Osteoblast (primary cell): ENCODE data around the gene SMYD1. TPM values are rescaled to one million over a fixed set of nuclear protein-coding genes. Genes with fewer than 3 reads are reported as not detected.

ENCODE experiments used
- DNase-seq: peaks from one replicate; pipeline ENCODE4 v3.0.0; 2011; ENCODE audit warnings: low spot score, mixed read lengths; ENCODE audit not compliant: insufficient read length; ENCODE audit errors: missing footprints
- H2AFZ ChIP-seq: 2 replicates; pipeline ENCODE4 v1.6.0; 2011; ENCODE audit warnings: mild to moderate bottlenecking, low read length
- H3K27ac ChIP-seq: 2 replicates; pipeline ENCODE4 v1.5.1; 2011; ENCODE audit warnings: mild to moderate bottlenecking, low read depth, low read length, moderate library complexity
- H3K27me3 ChIP-seq: 2 replicates; pipeline ENCODE4 v1.6.0; 2012; ENCODE audit warnings: mild to moderate bottlenecking, control low read depth, inconsistent platforms, low read length, moderate library complexity; ENCODE audit not compliant: insufficient read depth
- H3K36me3 ChIP-seq: 2 replicates; pipeline ENCODE4 v1.5.1; 2011; ENCODE audit warnings: mild to moderate bottlenecking, low read length, control low read depth, moderate library complexity; ENCODE audit not compliant: insufficient read depth
- H3K4me1 ChIP-seq: 2 replicates; pipeline ENCODE4 v1.5.1; 2011; ENCODE audit warnings: mild to moderate bottlenecking, low read length, control low read depth, moderate library complexity; ENCODE audit not compliant: insufficient read depth
- H3K4me2 ChIP-seq: 2 replicates; pipeline ENCODE4 v1.6.0; 2011; ENCODE audit warnings: mild to moderate bottlenecking, low read length; ENCODE audit not compliant: insufficient read depth
- H3K4me3 ChIP-seq: fragments of 200-600 bp; sonication (generic); 3 replicates; pipeline ENCODE4 v1.5.1; 2012; ENCODE audit warnings: mild to moderate bottlenecking, low read length, inconsistent platforms; ENCODE audit not compliant: insufficient read depth
- H3K79me2 ChIP-seq: 2 replicates; pipeline ENCODE4 v1.6.0; 2012; ENCODE audit warnings: mild to moderate bottlenecking, low read length, control low read depth, inconsistent platforms; ENCODE audit not compliant: insufficient read depth
- H3K9me3 ChIP-seq: 2 replicates; pipeline ENCODE4 v1.5.1; 2011; ENCODE audit warnings: low read depth, low read length, control low read depth
- H4K20me1 ChIP-seq: 2 replicates; pipeline ENCODE4 v1.6.0; 2012; ENCODE audit warnings: mild to moderate bottlenecking, low read length, control low read depth; ENCODE audit not compliant: insufficient read depth
- total RNA-seq: library from RNA; depleted of rRNA; stranded (reverse); fragments of >200 nt; gene quantifications from 2 replicates; pipeline ENCODE4 v1.2.3, GENCODE V29; 2012
- TF ChIP-seq, protein P1 (sequence below): IDR thresholded peaks from 2 replicates; pipeline ENCODE4 v1.5.1; 2011; ENCODE audit warnings: mild to moderate bottlenecking, low read depth, low read length, moderate library complexity; ENCODE audit errors: extremely low read depth

SMYD1 gene
- total RNA-seq, 1 donor = not detected

- TF ChIP-seq, protein P1, sequence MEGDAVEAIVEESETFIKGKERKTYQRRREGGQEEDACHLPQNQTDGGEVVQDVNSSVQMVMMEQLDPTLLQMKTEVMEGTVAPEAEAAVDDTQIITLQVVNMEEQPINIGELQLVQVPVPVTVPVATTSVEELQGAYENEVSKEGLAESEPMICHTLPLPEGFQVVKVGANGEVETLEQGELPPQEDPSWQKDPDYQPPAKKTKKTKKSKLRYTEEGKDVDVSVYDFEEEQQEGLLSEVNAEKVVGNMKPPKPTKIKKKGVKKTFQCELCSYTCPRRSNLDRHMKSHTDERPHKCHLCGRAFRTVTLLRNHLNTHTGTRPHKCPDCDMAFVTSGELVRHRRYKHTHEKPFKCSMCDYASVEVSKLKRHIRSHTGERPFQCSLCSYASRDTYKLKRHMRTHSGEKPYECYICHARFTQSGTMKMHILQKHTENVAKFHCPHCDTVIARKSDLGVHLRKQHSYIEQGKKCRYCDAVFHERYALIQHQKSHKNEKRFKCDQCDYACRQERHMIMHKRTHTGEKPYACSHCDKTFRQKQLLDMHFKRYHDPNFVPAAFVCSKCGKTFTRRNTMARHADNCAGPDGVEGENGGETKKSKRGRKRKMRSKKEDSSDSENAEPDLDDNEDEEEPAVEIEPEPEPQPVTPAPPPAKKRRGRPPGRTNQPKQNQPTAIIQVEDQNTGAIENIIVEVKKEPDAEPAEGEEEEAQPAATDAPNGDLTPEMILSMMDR = no peak
- H3K27me3 ChIP-seq = no peaks in the 10 kb centered on the region
Measured at GRCh38 chr2:88085099-88085498, 17.5 kb downstream of the SMYD1 start.

DNA sequence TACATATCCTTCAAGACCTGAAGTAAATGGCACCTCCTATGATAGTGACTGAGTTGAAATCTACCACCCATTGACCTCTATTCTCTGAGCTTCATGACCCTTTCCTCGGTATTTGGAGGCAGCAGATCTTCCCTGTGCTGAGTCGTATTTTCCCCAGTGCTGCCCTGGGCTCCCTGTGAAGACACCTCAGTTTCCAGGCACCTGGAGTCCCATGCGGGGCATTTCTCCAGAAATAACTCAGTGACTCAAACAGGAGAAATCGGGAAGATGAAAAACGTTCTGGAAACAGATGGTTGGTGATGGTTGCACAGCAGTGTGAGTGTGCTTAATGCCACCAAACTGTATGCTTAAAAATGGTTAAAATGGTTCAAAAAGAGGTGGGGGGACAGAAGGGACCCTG is 18.0 kb downstream of the SMYD1 start:
- Histone ChIP-seq H3K4me1 (no peaks in the 10 kb centered on the region), H3K4me3 (no peak overlapping the region), H3K27ac (no peak overlapping the region), H4K20me1 (no peaks in the 10 kb centered on the region), H3K4me2 (no peak overlapping the region), H3K9me3 (no peaks in the 10 kb centered on the region), H2AFZ (no peak overlapping the region), H3K79me2 (no peaks in the 10 kb centered on the region), H3K36me3 (no peaks in the 10 kb centered on the region), H3K27me3 (no peaks in the 10 kb centered on the region)
- TF ChIP-seq, protein P1 = no peak
- no peak for DNase-seq

More at GRCh38 chr2:88085099-88085498, 17.5 kb downstream of the SMYD1 start:
- no peak overlapping the region for H3K4me3 ChIP-seq
- H3K27ac ChIP-seq = no peak overlapping the region
- H3K79me2 ChIP-seq = no peaks in the 10 kb centered on the region
- H3K36me3 ChIP-seq = no peaks in the 10 kb centered on the region
- H2AFZ ChIP-seq = no peak overlapping the region
- no peaks in the 10 kb centered on the region for H3K9me3 ChIP-seq
- no peaks in the 10 kb centered on the region for H3K4me1 ChIP-seq
- no peaks in the 10 kb centered on the region for H4K20me1 ChIP-seq
- DNase-seq = no peak
- no peak overlapping the region for H3K4me2 ChIP-seq

DNA sequence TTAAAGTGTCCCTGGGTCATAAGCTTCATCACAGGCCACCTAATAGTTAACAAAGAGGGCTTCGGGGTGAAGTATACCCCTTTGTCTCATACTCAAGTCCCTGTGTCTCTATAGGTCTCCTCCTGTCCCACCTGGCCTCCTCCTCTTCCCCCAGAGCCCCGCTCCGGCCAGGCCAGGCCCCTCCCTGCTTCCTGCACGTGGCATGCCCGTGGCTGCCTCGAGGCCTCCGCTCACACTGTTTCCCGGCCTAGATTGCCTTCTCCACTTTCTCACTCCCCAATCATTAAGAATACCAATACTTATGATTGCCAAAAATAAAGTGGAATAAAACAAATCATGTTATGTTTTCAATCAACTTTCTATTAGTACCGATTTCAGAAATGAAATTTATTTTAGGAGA is 18.8 kb downstream of the SMYD1 start:
- H3K27me3 ChIP-seq = no peaks in the 10 kb centered on the region
- no peak for DNase-seq
- H4K20me1 ChIP-seq = no peaks in the 10 kb centered on the region
- H3K79me2 ChIP-seq = no peaks in the 10 kb centered on the region
- H3K4me2 ChIP-seq = no peak overlapping the region
- H3K4me1 ChIP-seq = no peaks in the 10 kb centered on the region
- TF ChIP-seq, protein P1 = no peak
- no peak overlapping the region for H3K27ac ChIP-seq
- no peaks in the 10 kb centered on the region for H3K9me3 ChIP-seq
- no peaks in the 10 kb centered on the region for H3K36me3 ChIP-seq
- no peak overlapping the region for H2AFZ ChIP-seq
- H3K4me3 ChIP-seq = no peak overlapping the region

- no peak overlapping the region for H3K4me3 ChIP-seq
- no peaks in the 10 kb centered on the region for H3K4me1 ChIP-seq
- H3K9me3 ChIP-seq = no peaks in the 10 kb centered on the region
- H3K4me2 ChIP-seq = no peak overlapping the region
- H3K27me3 ChIP-seq = no peaks in the 10 kb centered on the region
- H4K20me1 ChIP-seq = no peaks in the 10 kb centered on the region
- no peaks in the 10 kb centered on the region for H3K36me3 ChIP-seq
- TF ChIP-seq, protein P1 = no peak
- no peak for DNase-seq
- no peak overlapping the region for H3K27ac ChIP-seq
- no peaks in the 10 kb centered on the region for H3K79me2 ChIP-seq
- H2AFZ ChIP-seq = no peak overlapping the region
Measured at GRCh38 chr2:88087073-88087472, 19.4 kb downstream of the SMYD1 start.
